GM21717 (cell line): ENCODE data around the gene GABPA.
"Not testable (repeated sequence)": the region's sequence is repeated elsewhere in the genome, so short reads cannot be mapped to it uniquely, and the experiment has no call there.

Experiments used
- ATAC-seq: cut with Tn5 transposase; IDR thresholded peaks from one replicate; pipeline ENCODE4 v1.9.1; 2021; ENCODE audit warnings: mild to moderate bottlenecking, moderate library complexity; ENCODE audit not compliant: unreplicated experiment

GABPA gene

DNA sequence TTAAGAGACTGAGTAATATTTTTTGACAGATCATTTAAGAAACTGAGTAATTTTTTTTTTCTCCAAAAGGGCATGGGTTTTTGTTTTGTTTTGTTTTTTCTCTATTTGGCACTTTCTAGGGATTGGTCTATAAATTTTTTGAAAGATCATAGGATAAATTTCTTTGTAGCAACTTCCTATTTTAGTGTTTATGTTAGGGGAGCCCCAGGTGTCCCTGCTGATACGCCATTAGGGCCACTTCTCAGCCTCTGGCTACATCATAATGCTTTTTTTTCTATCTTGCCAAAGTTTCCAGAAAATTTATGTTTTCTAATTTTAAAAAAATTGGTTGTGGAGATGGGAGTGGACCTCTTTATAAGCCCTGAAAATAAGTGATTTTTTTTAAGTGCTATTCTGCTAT, 2.6 kb downstream of the GABPA start:
- ATAC-seq, result no peak

DNA sequence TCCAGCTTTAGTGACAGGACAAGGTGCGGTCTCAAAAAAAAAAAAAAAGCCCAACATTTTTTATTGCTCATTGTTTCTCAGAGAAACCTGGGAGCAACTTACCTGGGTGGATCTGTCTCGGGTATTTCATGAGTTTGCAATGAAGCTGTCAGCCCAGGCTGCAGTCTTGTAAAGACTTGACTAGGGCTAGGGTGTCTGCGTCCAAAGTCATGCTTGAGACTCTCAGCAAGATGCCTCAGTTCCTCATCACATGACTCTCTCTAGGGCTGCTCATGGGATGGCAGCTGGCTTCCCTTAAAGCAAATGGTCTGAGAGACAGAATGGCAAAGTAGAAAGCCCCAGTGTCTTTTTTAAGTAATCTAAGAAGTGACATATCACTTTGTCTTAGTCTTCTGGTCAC, 8.1 kb downstream of the GABPA start:
- ATAC-seq, result no peak

DNA sequence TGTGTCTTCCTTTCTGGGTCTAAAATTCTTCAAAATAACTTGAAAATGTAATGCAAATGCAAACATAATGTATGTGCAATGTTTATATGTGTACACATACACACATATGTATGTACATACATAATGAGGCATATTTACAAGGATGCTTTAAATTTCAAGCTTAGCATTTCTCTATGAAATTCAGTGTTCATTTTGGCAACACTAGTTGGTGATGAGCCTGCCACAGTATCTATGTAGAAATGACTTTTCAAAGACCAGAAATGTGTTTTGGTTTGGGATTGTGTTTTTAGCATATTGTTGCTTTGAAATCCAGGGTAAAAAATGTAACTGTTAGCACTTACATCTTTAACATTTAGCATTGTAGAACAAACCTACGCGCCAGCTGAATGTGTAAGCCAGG, 10.1 kb downstream of the GABPA start:
- ATAC-seq, result no peak

DNA sequence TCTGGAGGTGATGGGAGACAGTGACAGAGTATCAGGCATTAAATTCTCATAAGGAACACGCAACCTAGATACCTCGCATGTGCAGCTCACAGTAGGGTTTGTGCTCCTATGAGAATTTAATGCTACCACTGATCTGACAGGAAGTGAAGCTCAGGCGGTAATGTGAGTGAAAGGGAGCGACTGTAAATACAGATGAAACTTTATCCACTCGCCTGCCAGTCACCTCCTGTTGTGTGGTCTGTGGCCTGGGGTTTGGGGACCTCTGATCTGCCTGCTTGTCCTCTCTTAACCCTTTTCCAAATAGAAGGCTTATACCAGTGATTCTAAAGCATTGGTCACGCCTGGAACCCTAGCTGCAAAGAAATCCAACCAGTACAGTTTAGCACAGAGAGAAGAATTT, 15.3 kb downstream of the GABPA start:
- ATAC-seq, result no peak

DNA sequence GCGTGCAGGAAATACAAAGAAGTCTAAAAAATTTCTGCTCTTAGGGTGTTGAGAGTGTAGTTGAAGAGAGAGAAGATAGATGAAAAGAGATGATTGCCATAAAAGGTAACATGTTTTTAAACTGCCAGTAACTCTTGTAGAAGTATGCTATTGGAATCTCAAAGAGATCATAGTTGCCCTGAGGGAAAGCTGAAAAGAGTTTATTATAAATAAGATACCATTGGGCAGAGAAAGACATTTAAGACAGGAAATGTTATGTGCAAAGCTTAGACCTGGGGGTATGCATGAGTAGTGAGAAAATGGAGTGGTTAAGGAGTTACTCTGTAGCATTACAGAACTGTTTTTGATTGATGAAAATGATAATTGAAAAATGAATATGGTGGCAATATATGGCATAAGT, 17.6 kb downstream of the GABPA start:
- ATAC-seq, result no peak

DNA sequence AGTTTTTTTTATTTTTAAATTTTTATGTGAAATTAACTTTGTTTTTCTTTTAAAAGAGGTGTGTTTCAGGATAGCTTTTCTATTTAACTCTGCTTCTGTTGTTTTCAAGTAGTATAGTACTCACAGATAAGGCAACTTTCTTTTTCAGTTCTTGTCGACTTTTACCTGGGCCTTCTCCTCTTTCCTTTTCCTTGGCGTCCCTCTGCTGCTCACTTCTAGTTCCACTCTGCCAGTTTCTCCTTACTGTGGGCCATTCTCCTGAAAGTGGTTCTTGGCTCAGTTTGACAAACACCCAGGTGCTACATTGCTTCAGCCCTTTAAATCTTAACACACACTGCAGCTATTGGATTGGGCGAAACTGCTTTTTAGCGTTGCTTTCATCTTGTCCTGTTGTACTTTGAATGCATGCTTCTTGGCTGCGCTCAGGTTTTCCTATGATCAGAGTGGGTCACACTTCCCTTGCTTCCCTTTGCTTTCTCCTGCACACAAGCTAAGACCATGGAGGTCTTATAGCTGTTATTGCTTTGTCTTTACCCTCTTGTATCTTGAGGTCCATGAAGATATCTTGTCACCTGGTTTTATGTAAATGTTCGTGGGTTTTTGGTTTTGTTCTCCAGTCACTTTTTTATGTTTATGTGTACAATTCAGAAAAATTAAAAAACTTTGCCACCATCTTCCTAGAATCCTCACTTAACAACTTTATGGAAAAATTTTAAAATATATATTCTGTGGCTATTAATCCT, 21.6 kb downstream of the GABPA start:
- no peak for ATAC-seq

DNA sequence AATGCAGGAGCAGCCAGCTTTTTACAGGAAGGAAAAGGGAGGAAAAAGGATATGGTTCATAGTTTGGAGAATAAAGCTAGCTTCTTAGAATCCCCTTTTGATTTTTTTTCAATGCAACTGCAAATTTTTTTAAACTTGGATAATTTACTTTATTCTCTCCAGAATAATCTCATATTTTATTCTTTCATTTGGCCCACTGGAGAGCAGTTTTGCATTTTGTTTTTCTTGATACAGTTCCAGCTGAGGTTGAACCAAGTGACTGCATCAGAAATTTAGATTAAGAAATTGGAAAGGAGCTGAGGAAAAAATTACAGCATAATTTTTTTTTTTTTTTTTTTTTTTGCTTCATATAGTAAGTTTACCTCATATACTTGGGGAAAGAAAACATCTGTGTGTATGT, 22.8 kb downstream of the GABPA start:
- no peak for ATAC-seq

DNA sequence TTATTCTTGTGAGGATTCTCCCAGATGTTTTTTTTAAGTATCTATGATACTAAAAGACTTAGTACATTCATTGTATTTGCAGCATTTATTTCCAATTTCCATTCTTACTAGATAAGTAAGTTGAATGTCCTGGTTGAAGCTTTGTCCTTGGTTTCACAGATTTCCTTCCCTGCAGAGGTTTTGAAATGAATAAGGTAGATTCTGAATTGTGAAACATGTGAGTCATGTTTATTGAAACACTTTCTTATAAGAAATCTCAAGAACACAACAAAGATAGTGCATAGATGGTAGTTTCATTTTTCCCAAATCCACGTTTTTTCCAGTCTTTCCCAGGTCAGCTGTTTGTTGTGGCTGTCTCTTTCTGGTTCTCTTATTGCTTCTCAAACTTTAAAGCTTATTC, 24.8 kb downstream of the GABPA start:
- ATAC-seq, result no peak

DNA sequence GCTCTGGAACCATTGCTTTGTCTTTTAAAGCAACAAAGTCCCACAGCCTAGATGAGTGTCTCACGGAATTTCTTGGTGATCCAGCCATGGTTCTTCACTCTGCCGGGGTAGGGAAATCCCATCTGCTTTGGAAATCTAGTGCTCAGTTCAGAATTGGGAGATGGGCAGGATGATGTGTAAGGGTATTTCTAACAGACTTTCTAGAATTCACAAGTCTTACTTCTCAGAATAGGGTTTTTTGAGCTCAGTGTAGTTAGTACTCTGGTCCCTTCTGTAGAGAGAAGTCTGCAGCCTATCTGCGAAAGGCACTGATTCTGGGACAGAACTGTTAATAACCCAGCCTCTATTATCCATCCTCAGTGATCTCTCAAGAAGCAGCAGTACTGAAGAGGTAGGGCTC, 25.3 kb downstream of the GABPA start:
- ATAC-seq, result no peak

DNA sequence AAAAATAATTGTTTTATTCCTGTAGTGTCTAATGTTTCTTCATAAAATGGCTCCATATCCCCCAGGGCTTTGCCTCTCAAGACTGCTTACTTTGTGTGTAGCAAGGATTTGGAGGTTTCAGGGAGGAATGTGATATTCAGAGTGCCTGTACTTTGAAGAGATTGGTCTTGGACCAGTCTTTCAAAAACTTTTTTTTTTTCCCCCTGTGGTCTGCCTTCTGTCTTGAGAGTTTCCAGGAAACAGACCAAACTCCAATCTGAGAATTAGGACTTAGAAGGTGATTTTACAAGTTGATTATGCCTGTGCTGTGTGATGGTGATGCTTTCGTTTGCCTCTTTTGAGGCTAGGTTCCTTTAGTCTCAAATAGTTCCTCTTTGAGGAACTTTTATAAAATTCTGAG, 25.9 kb downstream of the GABPA start:
- ATAC-seq, result no peak

DNA sequence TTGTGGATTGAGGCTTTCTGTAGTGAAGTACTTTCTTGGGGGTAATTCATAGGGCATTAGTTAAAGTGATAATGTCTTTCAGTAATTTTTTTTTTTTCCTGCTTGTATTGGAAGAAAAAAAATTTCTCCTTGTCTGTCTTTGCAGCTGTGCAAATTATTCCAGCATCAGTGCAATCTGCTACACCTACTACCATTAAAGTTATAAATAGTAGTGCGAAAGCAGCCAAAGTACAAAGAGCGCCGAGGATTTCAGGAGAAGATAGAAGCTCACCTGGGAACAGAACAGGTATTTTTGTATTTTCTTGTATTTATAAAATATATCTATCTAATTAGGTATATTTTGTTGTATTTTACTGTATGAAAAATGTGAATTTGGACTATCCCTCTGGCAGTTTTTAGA, 29.3 kb downstream of the GABPA start:
- no peak for ATAC-seq

DNA sequence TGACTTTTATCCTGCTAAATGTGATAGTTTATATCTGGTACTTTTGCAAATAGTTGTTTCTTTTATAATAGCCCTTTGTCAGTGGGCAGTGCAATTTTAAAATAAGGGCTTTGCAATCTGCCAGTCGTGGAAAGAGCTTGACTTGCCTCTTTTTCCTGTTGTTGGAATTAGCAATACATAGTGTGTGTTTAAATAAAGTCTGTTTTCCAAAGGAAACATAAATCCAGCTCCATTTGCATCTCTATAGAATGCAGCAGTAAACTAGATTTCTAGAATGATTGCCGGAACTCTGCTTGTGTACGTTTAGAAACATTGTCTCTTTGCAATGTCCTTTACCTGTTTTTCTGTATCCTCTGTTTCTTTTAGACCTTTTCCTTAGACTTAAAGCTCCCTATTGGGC, 33.1 kb downstream of the GABPA start:
- no peak for ATAC-seq

DNA sequence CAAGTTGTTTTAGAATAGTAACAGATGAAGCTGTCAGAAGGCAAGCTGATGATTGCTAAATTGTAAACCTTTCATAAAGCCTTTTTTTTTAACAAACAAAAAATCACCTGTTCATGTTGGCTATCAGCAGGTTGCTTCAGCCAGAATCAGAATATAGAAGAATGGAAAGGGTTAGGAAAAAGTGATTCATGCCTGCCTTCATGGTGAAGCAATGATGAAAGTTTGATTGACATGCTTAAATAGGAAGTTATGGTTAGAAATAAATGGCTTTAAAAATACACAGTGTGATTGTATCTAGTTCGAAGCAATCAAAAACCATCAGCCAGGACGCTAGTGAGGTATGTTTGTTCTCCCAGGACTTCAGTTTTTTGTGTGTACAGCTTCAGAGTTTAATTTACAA, 37.9 kb downstream of the GABPA start:
- ATAC-seq, result no peak

DNA sequence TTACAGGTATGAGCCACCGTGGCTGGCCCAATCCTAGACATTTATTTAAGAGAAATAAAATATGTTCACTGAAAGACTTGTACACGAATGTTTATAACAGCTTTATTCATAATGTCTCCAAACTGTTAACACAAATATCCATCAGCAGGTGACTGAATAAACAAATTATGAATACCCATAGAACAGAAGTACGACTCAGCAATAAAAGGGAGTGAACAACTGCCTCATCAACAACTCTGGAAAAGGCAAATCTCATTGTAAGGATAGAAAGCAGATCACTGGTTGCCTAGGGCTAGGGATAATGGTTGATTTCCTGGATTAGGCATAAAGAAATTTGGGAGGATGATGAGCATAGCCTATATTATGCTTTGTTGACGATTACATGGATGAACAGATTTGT, 41.7 kb downstream of the GABPA start:
- no peak for ATAC-seq

DNA sequence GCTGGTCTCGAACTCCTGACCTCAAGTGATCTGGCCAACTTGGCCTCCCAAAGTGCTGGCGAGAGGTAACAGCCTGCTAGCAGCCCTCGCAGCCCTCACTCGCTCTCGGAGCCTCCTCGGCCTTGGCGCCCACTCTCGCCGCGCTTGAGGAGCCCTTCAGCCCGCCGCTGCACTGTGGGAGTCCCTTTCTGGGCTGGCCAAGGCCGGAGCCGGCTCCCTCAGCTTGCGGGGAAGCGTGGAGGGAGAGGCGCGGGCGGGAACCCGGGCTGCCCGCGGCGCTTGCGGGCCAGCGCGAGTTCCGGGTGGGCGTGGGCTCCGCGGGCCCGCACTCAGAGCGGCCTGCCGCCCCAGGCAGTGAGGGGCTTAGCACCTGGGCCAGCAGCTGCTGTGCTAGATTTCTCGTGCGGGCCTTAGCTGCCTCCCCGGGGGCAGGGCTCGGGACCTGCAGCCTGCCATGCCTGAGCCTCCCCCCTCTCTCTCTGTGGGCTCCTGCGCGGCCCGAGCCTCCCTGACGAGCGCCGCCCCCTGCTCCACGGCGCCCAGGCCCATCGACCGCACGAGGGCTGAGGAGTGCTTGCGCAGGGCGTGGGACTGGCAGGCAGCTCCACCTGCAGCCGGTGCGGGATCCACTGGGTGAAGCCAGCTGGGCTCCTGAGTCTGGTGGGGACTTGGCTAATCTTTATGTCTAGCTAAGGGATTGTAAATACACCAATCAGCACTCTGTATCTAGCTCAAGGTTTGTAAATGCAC, 43.5 kb downstream of the GABPA start:
- not testable (repeated sequence) for ATAC-seq

DNA sequence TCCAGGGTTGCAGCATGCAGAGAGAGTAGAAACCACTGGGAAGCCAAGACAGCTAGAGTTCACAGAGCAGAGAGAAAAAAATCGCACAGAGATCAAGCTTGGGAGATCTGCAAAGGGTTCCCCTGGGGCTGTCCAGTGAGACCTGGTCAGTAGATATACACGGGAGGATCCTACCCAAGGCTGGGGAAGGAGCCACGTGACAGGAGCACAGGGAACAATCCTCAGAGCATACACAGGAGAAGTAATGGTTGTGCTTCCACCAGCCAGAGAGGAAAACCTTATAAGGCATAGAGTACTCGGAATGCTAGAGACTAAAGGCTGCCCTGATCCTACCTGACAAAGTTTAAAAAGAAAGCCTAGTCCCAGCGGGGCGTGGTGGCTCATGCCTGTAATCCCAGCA, 53.9 kb downstream of the GABPA start:
- ATAC-seq, result no peak

DNA sequence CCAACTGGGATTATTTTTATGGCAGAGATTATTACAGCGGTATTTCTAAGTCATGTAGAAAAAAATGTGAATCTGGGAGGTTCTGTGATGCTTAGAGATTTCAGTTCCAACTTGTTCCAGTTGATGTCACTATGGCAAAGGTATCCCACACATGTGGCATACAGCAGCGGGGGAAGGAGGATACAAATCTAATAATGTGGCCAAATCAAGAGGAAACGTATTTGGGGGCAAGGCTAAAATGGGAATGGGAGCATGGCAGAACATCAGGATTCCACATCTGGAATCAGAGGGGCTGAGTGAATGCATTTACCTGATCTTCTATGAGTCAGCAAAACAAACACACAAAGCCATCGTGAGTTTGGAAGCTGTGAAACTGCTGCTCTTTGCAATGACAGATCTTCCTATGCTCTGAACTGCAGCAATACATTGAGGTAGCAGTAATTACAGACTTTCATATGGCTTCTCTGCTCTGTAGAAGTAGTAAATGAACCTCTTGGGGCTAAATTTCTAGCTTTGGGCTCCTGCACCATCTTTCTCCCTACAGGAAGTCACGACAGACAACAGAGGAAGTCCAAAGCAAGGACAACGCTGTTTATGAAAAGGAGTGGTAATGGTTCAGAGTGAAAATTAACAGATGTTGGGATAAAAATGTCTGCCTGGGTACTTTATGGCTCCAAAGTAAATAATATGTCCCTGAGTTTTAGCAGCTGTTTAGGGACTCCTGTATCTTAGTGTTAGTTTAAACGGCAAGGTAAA, 55.5 kb downstream of the GABPA start:
- peak; percentile 63 for ATAC-seq

DNA sequence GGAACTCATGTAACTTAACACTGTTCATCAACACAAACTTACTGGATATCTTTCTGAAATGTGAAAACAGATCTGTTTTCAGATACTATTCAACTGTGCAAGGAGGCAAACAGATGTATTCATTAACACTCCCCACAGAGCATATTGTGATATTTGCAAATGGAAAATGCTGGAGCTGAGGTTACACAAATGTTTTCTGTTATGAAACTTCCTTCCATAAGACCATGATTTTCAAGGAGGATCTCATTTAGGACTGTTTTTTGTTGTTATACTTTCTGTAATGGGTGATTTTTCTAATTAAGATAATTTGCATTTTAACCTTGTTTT, 56.1 kb downstream of the GABPA start:
- ATAC-seq, result no peak

DNA sequence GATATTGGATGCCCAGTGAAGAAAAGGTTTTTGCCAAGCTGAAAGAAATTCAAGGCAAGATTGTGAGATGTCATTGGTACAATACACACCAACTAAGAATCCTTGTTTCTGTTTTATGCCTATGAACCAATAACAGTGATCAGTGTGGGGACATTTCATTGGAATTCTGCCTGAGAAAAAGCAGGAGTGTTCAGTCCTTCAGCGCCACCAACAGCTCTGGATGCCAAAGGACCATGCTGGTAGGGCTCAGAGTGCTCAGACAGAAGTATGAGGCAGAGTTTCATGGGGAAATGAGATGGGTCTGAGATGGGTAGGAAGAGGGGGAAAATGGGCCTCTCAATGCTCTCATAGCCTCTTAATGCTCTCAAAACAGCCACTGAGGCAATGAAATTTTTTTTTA, 56.5 kb downstream of the GABPA start:
- no peak for ATAC-seq

DNA sequence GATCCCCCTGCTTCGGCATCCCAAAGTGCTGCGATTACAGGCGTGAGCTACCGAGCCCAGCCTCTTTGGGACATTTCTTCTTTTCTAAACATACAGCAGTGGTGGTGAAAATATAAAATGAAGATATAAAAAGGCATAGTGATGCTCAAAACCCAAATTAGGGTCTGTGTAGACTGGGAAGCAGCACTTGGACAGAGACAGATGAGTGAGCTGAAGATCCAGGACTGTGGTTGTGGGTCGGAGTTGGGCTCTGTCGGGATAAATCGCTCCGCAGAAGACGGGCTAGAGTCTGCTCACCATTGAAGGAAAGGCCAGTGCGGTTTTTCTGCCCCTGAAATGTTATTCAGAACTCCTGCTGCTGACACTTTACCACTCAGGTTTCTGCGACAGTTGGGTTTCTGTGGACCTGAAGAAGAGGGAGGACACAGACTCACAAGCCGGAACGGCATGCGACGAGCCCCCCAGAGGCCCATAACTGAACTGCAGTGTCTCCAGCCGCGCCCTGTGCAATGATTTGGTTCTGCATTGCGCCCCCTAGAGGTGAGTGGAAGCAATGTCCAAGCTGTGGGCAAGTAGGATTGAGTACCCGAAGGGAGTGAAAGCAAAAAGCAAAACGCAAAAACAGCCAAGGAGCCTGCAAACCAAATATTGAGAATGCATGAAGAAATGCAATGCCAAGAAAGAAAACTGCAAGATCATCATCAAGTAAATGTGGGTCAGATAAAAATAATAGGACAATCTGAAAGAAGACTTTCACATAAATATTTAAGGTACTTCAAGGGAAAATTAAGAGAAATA, 66.6 kb downstream of the GABPA start:
- ATAC-seq, result peak; percentile 99

DNA sequence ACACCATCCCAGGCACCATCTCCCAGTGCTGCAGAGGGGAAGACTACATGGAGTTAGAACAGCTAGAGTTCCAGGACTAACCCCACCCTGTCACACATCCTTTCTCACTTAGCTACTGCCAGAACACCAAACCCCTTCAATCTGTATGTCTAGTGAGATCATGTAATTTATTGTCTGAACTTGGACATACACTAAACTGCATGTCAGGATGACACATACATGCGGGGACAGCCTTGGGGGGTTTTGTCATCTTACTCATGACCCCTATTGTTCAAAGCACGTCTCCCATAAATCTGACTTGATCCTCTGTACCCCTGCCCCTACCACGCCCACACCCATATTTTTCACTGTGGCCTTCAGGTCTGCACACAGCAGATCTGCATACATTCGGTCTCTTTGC, 71.3 kb downstream of the GABPA start:
- no peak for ATAC-seq
